Testis (tissue), 2 donors: ENCODE results near the gene PCNX3.

Experiments used
- CTCF ChIP-seq, 3 experiments: fragments of 450-650 bp in 2 of 3; fragments of 200-600 bp in 1 of 3; sonication (generic) in 1 of 3; IDR thresholded peaks; one replicate each; pipeline ENCODE4 v1.5.1; 2016 to 2019; ENCODE audit warnings: antibody characterized with exemption in 3 of 3, mild to moderate bottlenecking in 2 of 3, moderate library complexity in 1 of 3
- POLR2A ChIP-seq: fragments of 450-650 bp; IDR thresholded peaks from one replicate; pipeline ENCODE4 v1.6.1; 2017; ENCODE audit warnings: antibody characterized with exemption, mild to moderate bottlenecking, moderate library complexity

GRCh38 chr11:65672180-65672860 lies 56.7 kb downstream of the PCNX3 start:
- TF ChIP-seq CTCF (IDR thresholded peaks at IDR 0.05) (no peak), POLR2A (no peak)
